Stimulated activated CD4-positive, alpha-beta T cell treated with anti-CD3 and anti-CD28 coated beads, Interleukin-12 subunit alpha, Interleukin-12 subunit beta, amount 100 ng/mL, for 4 hours (primary cell): ENCODE measurements around the gene ALKBH5.
"Not testable (repeated sequence)": the region's sequence is repeated elsewhere in the genome, so short reads cannot be mapped to it uniquely, and the experiment has no call there.

Source experiments
- DNase-seq: peaks from one replicate; pipeline ENCODE4 v3.0.0-alpha.2; 2020

ALKBH5 gene

GRCh38 chr17:18186627-18186982 is 3.0 kb downstream of the ALKBH5 start:
- no peak for DNase-seq

GRCh38 chr17:18187226-18187625 is 3.6 kb downstream of the ALKBH5 start:
- no peak for DNase-seq

GRCh38 chr17:18187821-18188761 is 4.5 kb downstream of the ALKBH5 start:
- DNase-seq, result no peak

- DNase-seq, result no peak
Observed at GRCh38 chr17:18190628-18191235, 7.1 kb downstream of the ALKBH5 start.

GRCh38 chr17:18191236-18191667 is 7.6 kb downstream of the ALKBH5 start:
- no peak for DNase-seq

GRCh38 chr17:18191967-18192366 is 8.3 kb downstream of the ALKBH5 start:
- DNase-seq, result no peak

- DNase-seq, result no peak
Observed at GRCh38 chr17:18194394-18194793, 10.8 kb downstream of the ALKBH5 start.

- DNase-seq, result no peak
Observed at GRCh38 chr17:18194804-18195203, 11.2 kb downstream of the ALKBH5 start.

- DNase-seq, result no peak
Observed at GRCh38 chr17:18195246-18195645, 11.6 kb downstream of the ALKBH5 start.

GRCh38 chr17:18197535-18198194 is 14.0 kb downstream of the ALKBH5 start:
- no peak for DNase-seq

- no peak for DNase-seq
Observed at GRCh38 chr17:18198530-18198929, 14.9 kb downstream of the ALKBH5 start.

- DNase-seq, result no peak
Observed at GRCh38 chr17:18201108-18201507, 17.5 kb downstream of the ALKBH5 start.

GRCh38 chr17:18203308-18203707 is 19.7 kb downstream of the ALKBH5 start:
- no peak for DNase-seq

- DNase-seq, result no peak
Observed at GRCh38 chr17:18205861-18206260, 22.2 kb downstream of the ALKBH5 start.

- DNase-seq, result no peak
Observed at GRCh38 chr17:18206962-18207361, 23.3 kb downstream of the ALKBH5 start.

- no peak for DNase-seq
Observed at GRCh38 chr17:18208092-18208491, 24.5 kb downstream of the ALKBH5 start.

- no peak for DNase-seq
Observed at GRCh38 chr17:18213666-18214270, 30.1 kb downstream of the ALKBH5 start.

- not testable (repeated sequence) for DNase-seq
Observed at GRCh38 chr17:18216906-18217305, 33.3 kb downstream of the ALKBH5 start.

- DNase-seq, result peak; percentile 69
Observed at GRCh38 chr17:18217412-18218015, 33.9 kb downstream of the ALKBH5 start.

GRCh38 chr17:18218756-18219415 is 35.3 kb downstream of the ALKBH5 start:
- no peak for DNase-seq

GRCh38 chr17:18224053-18224386 is 40.4 kb downstream of the ALKBH5 start:
- DNase-seq, result no peak

- DNase-seq, result no peak
Observed at GRCh38 chr17:18224387-18225120, 40.9 kb downstream of the ALKBH5 start.
